Parathyroid adenoma (tissue), 2 donors: ENCODE results near the gene GPR142.

Experiments used
- H2AFZ ChIP-seq: fragments of 300-600 bp; sonication (generic); one replicate; pipeline ENCODE4 v1.7.0; 2017; ENCODE audit warnings: antibody characterized with exemption, mild to moderate bottlenecking
- H3K27ac ChIP-seq: fragments of 300-600 bp; sonication (generic); one replicate; pipeline ENCODE4 v1.7.0; 2017
- H3K27me3 ChIP-seq: fragments of 300-600 bp; sonication (generic); one replicate; pipeline ENCODE4 v1.7.0; 2017; ENCODE audit warnings: low read length; ENCODE audit not compliant: control insufficient read depth, insufficient read depth
- H3K36me3 ChIP-seq: fragments of 300-600 bp; sonication (generic); one replicate; pipeline ENCODE4 v1.7.0; 2017; ENCODE audit warnings: low read length; ENCODE audit not compliant: control insufficient read depth, insufficient read depth
- H3K4me1 ChIP-seq: fragments of 300-600 bp; sonication (generic); one replicate; pipeline ENCODE4 v1.7.0; 2017; ENCODE audit warnings: control low read depth
- H3K4me2 ChIP-seq: fragments of 300-600 bp; sonication (generic); one replicate; pipeline ENCODE4 v1.7.0; 2017; ENCODE audit warnings: low read length
- H3K4me3 ChIP-seq: fragments of 300-600 bp; sonication (generic); one replicate; pipeline ENCODE4 v1.7.0; 2017; ENCODE audit warnings: low read depth, low read length
- H3K79me2 ChIP-seq: fragments of 300-600 bp; sonication (generic); one replicate; pipeline ENCODE4 v1.7.0; 2017; ENCODE audit warnings: control low read depth
- H3K9ac ChIP-seq: fragments of 300-600 bp; sonication (generic); one replicate; pipeline ENCODE4 v1.7.0; 2017; ENCODE audit warnings: mild to moderate bottlenecking
- H3K9me3 ChIP-seq: fragments of 300-600 bp; sonication (generic); one replicate; pipeline ENCODE4 v1.7.0; 2017; ENCODE audit warnings: low read length; ENCODE audit not compliant: control insufficient read depth
- TF ChIP-seq, protein P1 (sequence below): fragments of 300-600 bp; sonication (generic); IDR thresholded peaks from one replicate; pipeline ENCODE4 v1.7.0; 2017; ENCODE audit warnings: antibody characterized with exemption, mild to moderate bottlenecking
- donor health status: primary hyperparathyroidism.

Gene GPR142

DNA sequence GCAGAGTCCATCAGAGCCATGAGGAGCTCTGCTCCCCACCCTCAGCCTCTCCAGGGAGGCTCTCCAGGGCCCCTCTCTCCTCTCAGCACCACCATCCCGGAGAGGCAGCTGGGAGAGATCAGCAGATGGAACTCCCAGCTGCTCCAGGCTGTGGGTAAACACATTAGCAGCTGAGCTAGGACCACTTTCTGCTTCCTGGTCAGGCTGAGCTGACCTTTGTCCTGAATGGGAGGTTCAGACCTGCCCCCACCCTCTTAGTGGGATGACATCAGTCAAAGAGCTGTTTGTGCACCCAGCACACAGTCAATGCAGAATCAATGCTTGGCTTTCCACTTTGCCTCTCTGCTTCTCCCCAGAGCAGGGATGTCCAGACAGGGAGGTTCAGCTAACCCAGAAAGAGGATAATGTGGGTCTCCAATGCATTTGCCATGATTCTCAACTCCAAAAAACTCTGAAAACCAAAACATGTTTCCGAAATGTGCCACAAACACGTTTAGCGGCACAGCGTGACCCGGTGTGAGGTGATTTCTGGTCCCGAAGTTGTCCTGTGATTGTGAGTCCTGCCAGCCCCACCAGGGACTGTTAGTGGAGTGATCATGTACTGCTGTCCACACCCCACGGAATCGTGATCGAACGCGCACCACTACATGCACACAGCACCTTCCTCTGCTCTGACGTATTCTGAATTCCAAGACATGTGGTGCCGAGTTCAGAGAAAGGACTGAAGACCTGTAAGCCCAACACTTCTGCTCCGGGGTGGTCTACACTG is 6.7 kb downstream of the GPR142 start:
- H3K36me3 ChIP-seq, result no peaks in the 10 kb centered on the region
- no peaks in the 10 kb centered on the region for H3K79me2 ChIP-seq
- H3K27me3 ChIP-seq, result no peaks in the 10 kb centered on the region
- H3K4me3 ChIP-seq, result no peak overlapping the region
- H3K27ac ChIP-seq, result no peak overlapping the region
- H3K9me3 ChIP-seq, result no peaks in the 10 kb centered on the region
- H3K4me1 ChIP-seq, result no peaks in the 10 kb centered on the region
- no peak overlapping the region for H3K9ac ChIP-seq
- H3K4me2 ChIP-seq, result no peak overlapping the region
- TF ChIP-seq, protein P1, sequence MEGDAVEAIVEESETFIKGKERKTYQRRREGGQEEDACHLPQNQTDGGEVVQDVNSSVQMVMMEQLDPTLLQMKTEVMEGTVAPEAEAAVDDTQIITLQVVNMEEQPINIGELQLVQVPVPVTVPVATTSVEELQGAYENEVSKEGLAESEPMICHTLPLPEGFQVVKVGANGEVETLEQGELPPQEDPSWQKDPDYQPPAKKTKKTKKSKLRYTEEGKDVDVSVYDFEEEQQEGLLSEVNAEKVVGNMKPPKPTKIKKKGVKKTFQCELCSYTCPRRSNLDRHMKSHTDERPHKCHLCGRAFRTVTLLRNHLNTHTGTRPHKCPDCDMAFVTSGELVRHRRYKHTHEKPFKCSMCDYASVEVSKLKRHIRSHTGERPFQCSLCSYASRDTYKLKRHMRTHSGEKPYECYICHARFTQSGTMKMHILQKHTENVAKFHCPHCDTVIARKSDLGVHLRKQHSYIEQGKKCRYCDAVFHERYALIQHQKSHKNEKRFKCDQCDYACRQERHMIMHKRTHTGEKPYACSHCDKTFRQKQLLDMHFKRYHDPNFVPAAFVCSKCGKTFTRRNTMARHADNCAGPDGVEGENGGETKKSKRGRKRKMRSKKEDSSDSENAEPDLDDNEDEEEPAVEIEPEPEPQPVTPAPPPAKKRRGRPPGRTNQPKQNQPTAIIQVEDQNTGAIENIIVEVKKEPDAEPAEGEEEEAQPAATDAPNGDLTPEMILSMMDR, result no peak
- H2AFZ ChIP-seq, result no peak overlapping the region

DNA sequence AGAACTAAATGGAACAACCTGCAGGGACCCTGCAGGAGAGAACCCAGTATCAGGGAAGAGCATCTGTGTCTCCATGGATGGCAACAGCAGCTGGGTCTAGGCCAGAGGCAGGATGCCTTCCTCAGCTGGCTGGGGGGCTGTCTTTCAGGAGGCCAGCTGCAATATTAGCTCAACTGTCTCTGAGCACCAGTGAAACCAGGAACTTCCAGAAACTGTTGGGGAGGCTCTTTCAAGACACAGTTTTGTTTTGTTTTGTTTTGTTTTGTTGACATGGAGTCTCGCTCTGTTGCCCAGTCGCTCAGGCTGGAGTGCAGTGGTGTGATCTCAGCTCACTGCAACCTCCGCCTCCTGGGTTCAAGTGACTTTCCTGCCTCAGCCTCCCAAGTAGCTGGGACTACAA is 7.6 kb downstream of the GPR142 start:
- H3K9ac ChIP-seq, result no peak overlapping the region
- TF ChIP-seq, protein P1, result no peak
- H3K4me1 ChIP-seq, result peaks cover 7% of the 10 kb centered on the region

DNA sequence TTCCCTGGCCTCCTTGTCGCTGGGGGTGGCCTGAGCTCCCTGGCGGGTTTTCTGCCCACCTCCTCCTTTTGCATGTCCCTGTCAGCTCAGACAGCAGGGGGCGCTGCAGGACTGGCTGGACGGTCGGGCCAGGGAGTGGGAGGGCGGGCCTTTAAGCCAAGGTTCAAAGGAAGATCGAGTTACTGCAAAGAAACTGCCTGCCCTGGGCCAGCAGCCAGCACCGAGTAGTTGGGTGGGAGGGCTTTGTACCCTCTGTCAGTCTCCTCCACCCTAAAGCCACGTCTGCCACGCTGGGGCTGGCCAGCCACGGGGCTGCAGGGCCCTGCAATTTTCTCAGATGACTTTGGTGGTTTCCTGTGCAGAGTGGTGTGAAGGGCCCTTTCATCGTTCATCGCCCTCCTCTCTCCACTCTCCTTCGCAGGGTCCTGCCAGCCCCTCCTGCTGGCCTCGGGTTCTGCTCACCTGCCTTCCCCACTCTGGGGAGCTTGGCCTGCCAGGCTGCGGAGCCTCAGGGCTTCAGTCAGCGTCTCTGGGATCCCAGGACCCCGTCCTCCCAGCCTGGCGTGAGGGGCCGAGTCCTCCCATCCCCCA is 12.3 kb downstream of the GPR142 start:
- Histone ChIP-seq H3K36me3 (no peaks in the 10 kb centered on the region), H3K4me1 (peaks cover 13% of the 10 kb centered on the region), H3K27me3 (no peaks in the 10 kb centered on the region), H3K4me3 (no peak overlapping the region), H3K79me2 (no peaks in the 10 kb centered on the region), H3K9me3 (no peaks in the 10 kb centered on the region), H3K9ac (no peak overlapping the region), H3K4me2 (no peak overlapping the region), H2AFZ (peak overlapping the region; percentile 93), H3K27ac (no peak overlapping the region)
- TF ChIP-seq, protein P1, result peak; percentile 96

More for the DNA sequence above, 7.6 kb downstream of the GPR142 start:
- Histone ChIP-seq H3K4me3 (no peak overlapping the region), H3K27ac (no peak overlapping the region), H3K27me3 (no peaks in the 10 kb centered on the region), H2AFZ (no peak overlapping the region), H3K79me2 (no peaks in the 10 kb centered on the region), H3K36me3 (no peaks in the 10 kb centered on the region), H3K9me3 (no peaks in the 10 kb centered on the region), H3K4me2 (no peak overlapping the region)

DNA sequence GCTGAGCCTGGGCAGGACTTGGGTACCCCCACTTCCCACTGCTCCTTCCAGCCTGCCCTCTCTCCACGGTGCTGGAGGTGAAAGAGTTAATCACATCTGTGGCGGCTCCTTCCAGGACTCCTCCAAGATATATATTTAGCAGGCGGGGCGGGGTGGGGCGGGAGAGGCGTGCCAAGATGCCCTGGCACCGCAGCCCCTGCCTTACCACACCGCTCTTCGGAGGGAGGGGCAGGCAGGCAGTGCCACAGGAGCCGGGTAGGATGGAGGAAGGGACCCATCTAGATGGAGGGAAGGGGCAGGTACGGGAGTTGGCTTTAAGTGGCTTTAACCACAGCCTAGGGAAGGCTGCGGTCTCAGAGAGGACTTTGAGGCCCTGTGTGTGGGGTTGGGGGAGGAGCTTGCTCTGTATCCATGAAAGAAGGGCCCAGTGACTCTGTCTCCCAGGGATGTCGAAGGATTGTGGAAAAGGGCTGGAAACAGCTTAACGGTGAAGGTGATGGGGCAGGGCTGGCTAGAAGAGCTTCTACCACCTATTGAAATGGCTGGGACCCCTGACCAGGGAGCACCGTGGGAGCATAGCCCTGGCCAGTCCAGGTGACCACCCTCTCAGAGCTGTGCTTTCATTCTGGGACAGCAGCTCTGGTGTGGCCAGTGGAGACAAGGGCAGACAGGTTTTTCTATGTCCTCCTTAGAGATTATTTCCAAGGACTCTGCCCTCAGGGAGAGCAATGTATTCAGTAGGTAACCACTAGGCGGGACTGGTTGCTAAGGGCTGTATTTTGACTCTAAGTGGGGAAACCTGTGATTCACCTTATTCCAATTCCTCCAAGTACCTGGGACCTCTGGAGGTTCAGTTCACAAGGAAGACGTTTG is 13.0 kb downstream of the GPR142 start:
- TF ChIP-seq, protein P1, result no peak
- H3K9me3 ChIP-seq, result no peaks in the 10 kb centered on the region
- no peaks in the 10 kb centered on the region for H3K36me3 ChIP-seq
- no peak overlapping the region for H3K9ac ChIP-seq
- peaks cover 13% of the 10 kb centered on the region for H3K4me1 ChIP-seq
- H3K27me3 ChIP-seq, result no peaks in the 10 kb centered on the region
- no peak overlapping the region for H3K4me2 ChIP-seq
- H2AFZ ChIP-seq, result peak overlapping the region; percentile 93
- peak overlapping the region; percentile 55 for H3K27ac ChIP-seq
- no peaks in the 10 kb centered on the region for H3K79me2 ChIP-seq
- no peak overlapping the region for H3K4me3 ChIP-seq
